OCI-LY1 (cell line): ENCODE data around the gene PTGDS.

ENCODE experiments used
- H2AFZ ChIP-seq: fragments of 200-600 bp; sonication (generic), shearing (Covaris generic); 2 replicates; pipeline ENCODE4 v1.6.0; 2014; ENCODE audit warnings: antibody characterized with exemption, mild to moderate bottlenecking, low read length
- H3F3A ChIP-seq: fragments of 200-600 bp; sonication (generic), shearing (Covaris generic); 2 replicates; pipeline ENCODE4 v1.6.0; 2014; ENCODE audit warnings: mild to moderate bottlenecking, antibody characterized with exemption, low read length, moderate library complexity; ENCODE audit not compliant: insufficient read depth
- H3K27ac ChIP-seq: fragments of 200-600 bp; sonication (generic); 2 replicates; pipeline ENCODE4 v1.5.1; 2014; ENCODE audit warnings: low read length, mixed run types, mild to moderate bottlenecking, low read depth; ENCODE audit not compliant: poor library complexity, severe bottlenecking
- H3K27me3 ChIP-seq: fragments of 200-600 bp; sonication (generic); 2 replicates; pipeline ENCODE4 v1.6.0; 2014; ENCODE audit warnings: antibody characterized with exemption, mild to moderate bottlenecking, low read length, moderate library complexity; ENCODE audit not compliant: insufficient read depth
- H3K36me3 ChIP-seq: fragments of 200-600 bp; sonication (generic); 2 replicates; pipeline ENCODE4 v1.6.1; 2014; ENCODE audit warnings: mild to moderate bottlenecking, antibody characterized with exemption, low read length, moderate library complexity, mixed read lengths; ENCODE audit not compliant: insufficient read depth
- H3K4me1 ChIP-seq: fragments of 200-600 bp; sonication (generic); 2 replicates; pipeline ENCODE4 v1.5.1; 2014; ENCODE audit warnings: mild to moderate bottlenecking, low read length, moderate library complexity; ENCODE audit not compliant: insufficient read depth, severe bottlenecking
- H3K4me2 ChIP-seq: fragments of 200-600 bp; sonication (generic), shearing (Covaris generic); 2 replicates; pipeline ENCODE4 v1.6.1; 2014; ENCODE audit warnings: low read length
- H3K4me3 ChIP-seq: fragments of 200-600 bp; sonication (generic); 2 replicates; pipeline ENCODE4 v1.5.1; 2014; ENCODE audit warnings: low read length, low read depth, mild to moderate bottlenecking, mixed read lengths; ENCODE audit not compliant: poor library complexity, severe bottlenecking
- H3K79me2 ChIP-seq: fragments of 200-600 bp; shearing (Covaris generic); 2 replicates; pipeline ENCODE4 v1.6.1; 2016; ENCODE audit warnings: mixed run types, low read length, mixed read lengths; ENCODE audit not compliant: insufficient read depth
- H3K9ac ChIP-seq: fragments of 200-600 bp; sonication (generic), shearing (Covaris generic); 2 replicates; pipeline ENCODE4 v1.6.1; 2014; ENCODE audit warnings: mild to moderate bottlenecking, low read length, mixed read lengths
- H3K9me2 ChIP-seq: fragments of 200-600 bp; sonication (generic), shearing (Covaris generic); 2 replicates; pipeline ENCODE4 v1.6.1; 2014; ENCODE audit warnings: low read depth, mild to moderate bottlenecking, low read length, mixed read lengths
- H3K9me3 ChIP-seq: fragments of 200-600 bp; shearing (Covaris generic); 2 replicates; pipeline ENCODE4 v1.6.1; 2014; ENCODE audit warnings: low read length, mixed read lengths
- H4K20me1 ChIP-seq: fragments of 200-600 bp; sonication (generic), shearing (Covaris generic); 2 replicates; pipeline ENCODE4 v1.6.0; 2016; ENCODE audit warnings: mild to moderate bottlenecking, low read length; ENCODE audit not compliant: insufficient read depth
- CTCF ChIP-seq: fragments of 200-600 bp; sonication (generic), shearing (Covaris generic); IDR thresholded peaks from 2 replicates; pipeline ENCODE4 v1.5.1; 2017; ENCODE audit warnings: mild to moderate bottlenecking, antibody characterized with exemption, low read length, moderate library complexity, mixed read lengths
- EZH2 ChIP-seq: fragments of 200-600 bp; sonication (generic), shearing (Covaris generic); IDR thresholded peaks from 2 replicates; pipeline ENCODE4 v1.8.0; 2017; ENCODE audit warnings: borderline replicate concordance, mixed run types, mild to moderate bottlenecking, antibody characterized with exemption, low read length, moderate library complexity, mixed read lengths

Gene PTGDS

DNA sequence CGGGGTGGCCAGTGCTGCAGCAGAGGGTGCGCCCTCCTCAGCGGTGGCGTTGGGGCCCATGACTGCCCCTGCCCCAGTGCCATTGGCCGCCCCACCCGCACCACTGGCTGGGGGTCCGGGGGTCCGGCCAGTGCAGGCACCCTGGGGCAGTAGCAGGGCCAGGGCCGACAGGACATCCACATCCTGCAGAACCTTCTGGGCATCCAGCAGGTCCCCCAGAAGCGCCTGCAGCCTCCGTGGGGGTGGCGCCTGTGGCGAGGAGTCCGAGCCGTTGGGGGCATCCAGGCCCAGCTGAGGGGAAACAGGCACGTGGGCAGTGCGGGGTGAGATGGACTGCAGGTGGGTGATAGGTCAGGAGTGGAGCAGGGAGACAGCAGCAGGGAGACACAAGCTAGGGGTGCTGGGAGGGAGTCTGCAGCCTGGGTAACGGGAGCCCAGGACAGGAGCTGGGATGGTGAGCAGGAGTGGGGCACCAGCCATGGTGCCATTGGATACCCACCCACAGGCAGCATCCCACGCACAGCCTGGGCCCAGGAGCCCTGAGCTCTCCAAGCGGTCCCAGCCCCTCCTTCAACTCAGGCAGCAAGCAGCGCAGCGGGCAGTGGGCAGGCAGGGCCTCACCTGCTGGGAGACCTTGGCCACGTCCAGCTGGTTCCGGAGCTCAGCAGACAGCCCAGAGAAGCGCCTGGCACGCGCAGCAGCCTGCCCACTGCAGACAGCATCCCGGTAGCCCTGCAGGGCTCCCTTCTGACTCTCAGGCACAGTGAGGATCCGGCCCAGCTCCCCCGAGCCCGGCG lies 43.7 kb downstream of the PTGDS start:
- Histone ChIP-seq H3K9me2 (no peaks in the 10 kb centered on the region), H2AFZ (no peak overlapping the region), H3K27ac (no peak overlapping the region), H4K20me1 (no peaks in the 10 kb centered on the region), H3K4me2 (no peak overlapping the region), H3K9ac (no peak overlapping the region), H3F3A (no peaks in the 10 kb centered on the region), H3K36me3 (no peaks in the 10 kb centered on the region), H3K4me1 (peaks cover 7% of the 10 kb centered on the region), H3K9me3 (no peaks in the 10 kb centered on the region), H3K4me3 (no peak overlapping the region), H3K27me3 (no peaks in the 10 kb centered on the region), H3K79me2 (no peaks in the 10 kb centered on the region)
- TF ChIP-seq CTCF (no peak), EZH2 (no peak)

DNA sequence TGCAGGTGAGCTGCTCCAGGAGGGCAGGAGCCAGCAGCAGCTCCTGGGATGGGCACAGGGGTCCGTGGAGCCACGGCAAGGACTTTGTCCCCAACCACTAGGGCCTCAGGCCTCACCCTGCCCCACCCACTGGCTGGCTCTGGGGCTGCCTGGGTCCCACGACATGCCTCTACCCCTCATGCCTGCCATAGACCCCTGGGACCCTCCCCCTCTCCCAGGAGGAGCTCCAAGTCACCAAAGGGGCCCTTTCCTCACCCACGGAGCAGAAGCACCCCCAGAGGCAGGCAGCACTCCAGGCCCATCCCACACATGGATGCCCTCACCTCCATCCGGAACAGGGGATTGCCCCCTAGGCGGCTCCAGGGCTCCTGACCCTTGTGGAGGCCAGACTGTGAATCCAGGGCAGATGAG lies 44.3 kb downstream of the PTGDS start:
- Histone ChIP-seq H3K9me2 (no peaks in the 10 kb centered on the region), H3K79me2 (no peaks in the 10 kb centered on the region), H3K9me3 (no peaks in the 10 kb centered on the region), H2AFZ (no peak overlapping the region), H3K9ac (no peak overlapping the region), H3F3A (no peaks in the 10 kb centered on the region), H3K27me3 (no peaks in the 10 kb centered on the region), H3K4me2 (no peak overlapping the region), H4K20me1 (no peaks in the 10 kb centered on the region), H3K4me3 (no peak overlapping the region), H3K27ac (no peak overlapping the region), H3K36me3 (no peaks in the 10 kb centered on the region), H3K4me1 (peaks cover 10% of the 10 kb centered on the region)
- TF ChIP-seq EZH2 (no peak), CTCF (no peak)

GRCh38 chr9:137021979-137022661 lies 44.8 kb downstream of the PTGDS start:
- TF ChIP-seq EZH2 = no peak
- TF ChIP-seq CTCF = no peak
- no peaks in the 10 kb centered on the region for H3F3A ChIP-seq
- no peaks in the 10 kb centered on the region for H3K79me2 ChIP-seq
- no peak overlapping the region for H3K4me3 ChIP-seq
- peaks cover 10% of the 10 kb centered on the region for H3K4me1 ChIP-seq
- H3K27ac ChIP-seq = no peak overlapping the region
- no peak overlapping the region for H3K4me2 ChIP-seq
- H3K9me3 ChIP-seq = no peaks in the 10 kb centered on the region
- H3K9me2 ChIP-seq = no peaks in the 10 kb centered on the region
- H2AFZ ChIP-seq = no peak overlapping the region
- no peaks in the 10 kb centered on the region for H3K36me3 ChIP-seq
- H3K9ac ChIP-seq = no peak overlapping the region
- no peaks in the 10 kb centered on the region for H4K20me1 ChIP-seq
- peaks cover 3% of the 10 kb centered on the region; the same call in 1 of the 2 replicates for H3K27me3 ChIP-seq
